Stomach (tissue), 9 donors: ENCODE data around the gene SEPTIN1. TPM values are rescaled to one million over a fixed set of nuclear protein-coding genes. Genes with fewer than 3 reads are reported as not detected.
A peak's percentile ranks its signal among the peaks of the same experiment; 100 is the strongest.

Experiments
- DNase-seq, 2 donors: peaks; one replicate each; pipeline versions ENCODE4 v3.0.0 to v3.0.0-alpha.2; 2013 to 2019
- H3K27ac ChIP-seq, 5 donors: fragments of 200-600 bp in 4 of 5; sonication (generic) in 4 of 5; one replicate each; pipeline ENCODE4 v1.5.1; 2013 to 2019; ENCODE audit warnings: mild to moderate bottlenecking in 1 of 5, moderate library complexity in 1 of 5
- H3K27me3 ChIP-seq, 3 donors: fragments of 200-600 bp; sonication (generic); one replicate each; pipeline ENCODE4 v1.5.1; 2017 to 2019; ENCODE audit warnings: mixed run types in 1 of 3
- H3K36me3 ChIP-seq, 4 donors: fragments of 200-600 bp; sonication (generic); 1 replicate in 3 of 4; 2 replicates in 1 of 4; pipeline ENCODE4 v1.5.1; 2016 to 2019
- H3K4me1 ChIP-seq, 4 donors: fragments of 200-600 bp; sonication (generic); one replicate each; pipeline ENCODE4 v1.5.1; 2016 to 2019
- H3K4me3 ChIP-seq, 4 donors: fragments of 200-600 bp; sonication (generic) in 3 of 4; one replicate each; pipeline ENCODE4 v1.5.1; 2016 to 2019; ENCODE audit warnings: mild to moderate bottlenecking in 1 of 4
- H3K9me3 ChIP-seq, 4 donors: fragments of 200-600 bp; sonication (generic); one replicate each; pipeline ENCODE4 v1.5.1; 2016 to 2019
- CTCF ChIP-seq, 7 experiments: fragments of 450-650 bp in 4 of 7; fragments of 200-600 bp in 3 of 7; sonication (generic) in 3 of 7; IDR thresholded peaks; one replicate each; pipeline ENCODE4 v1.5.1; 2016 to 2019; ENCODE audit warnings: antibody characterized with exemption in 7 of 7, control low read depth in 2 of 7, mild to moderate bottlenecking in 1 of 7
- EP300 ChIP-seq: sonication (generic); formaldehyde crosslinking; IDR thresholded peaks from one replicate; pipeline ENCODE4 v1.6.1; 2017; ENCODE audit warnings: antibody characterized with exemption
- POLR2A ChIP-seq, 4 donors: fragments of 450-650 bp; IDR thresholded peaks; one replicate each; pipeline ENCODE4 v1.6.1; 2016; ENCODE audit warnings: antibody characterized with exemption in 4 of 4, control low read depth in 2 of 4, mild to moderate bottlenecking in 1 of 4, moderate library complexity in 1 of 4
- POLR2AphosphoS5 ChIP-seq, 3 donors: sonication (generic); formaldehyde crosslinking; IDR thresholded peaks; one replicate each; pipeline ENCODE4 v1.6.1; 2016; ENCODE audit warnings: antibody characterized with exemption in 3 of 3
- WGBS, 5 donors: extraction: QIAGEN DNeasy Blood & Tissue Kit in 3 of 5; methylation state at CpG; one replicate each; pipeline versions ENCODE4 v1.1.5 to v1.1.7; 2013 to 2018; 5-methylcytosine and 5-hydroxymethylcytosine counted together
- intact Hi-C: fragments of 100-400 bp; cut with DNase I; formaldehyde crosslinking; loops from one replicate; pipeline ENCODE4 v1.15.1; 2023; ENCODE audit warnings: low total_unique reads
- polyA plus RNA-seq, 3 donors: library from polyadenylated mRNA; stranded (reverse); fragments of 200-250 nt; gene quantifications; one replicate each; pipeline ENCODE4 v1.2.3, GENCODE V29; 2013
- total RNA-seq, 5 donors: library from RNA; depleted of rRNA; stranded (reverse); fragments of >200 nt; gene quantifications; one replicate each; pipeline versions ENCODE4 v1.1.0 to v1.2.3, GENCODE V29; 2014 to 2016
- donor health status: healthy with polysubstance abuse.
- donor health status: Bipolar disorder and iron deficiency.
- donor health status: healthy.

The SEPTIN1 gene
- total and polyA plus RNA-seq, 8 donors: 0.72 to 10.5 (median 5.3) TPM; not detected in 1

GRCh38 chr16:30356401-30357084, 25.8 kb downstream of the SEPTIN1 start:
- H3K4me3 ChIP-seq: peak overlapping the region; percentile 82 to 92 (median 88)
- intact Hi-C loops: no loop called here
- peak overlapping the region; percentile 95 to 98 (median 97) for H3K27ac ChIP-seq
- peaks cover 44 to 71% (median 69%) of the 10 kb centered on the region in 4 donors for H3K36me3 ChIP-seq
- H3K27me3 ChIP-seq: no peaks in the 10 kb centered on the region
- DNase-seq: peak in 1 of 2 donors; percentile 34
- 39 to 64% (median 49%) methylated on average over 8 to 12 of the region's 12 CpGs for WGBS, 5 donors
- no peaks in the 10 kb centered on the region for H3K9me3 ChIP-seq
- H3K4me1 ChIP-seq: peaks cover 48 to 60% (median 53%) of the 10 kb centered on the region in 4 donors
- no peak for TF ChIP-seq EP300

GRCh38 chr16:30355954-30356308, 26.4 kb downstream of the SEPTIN1 start:
- Histone ChIP-seq H3K4me1 (peaks cover 49 to 66% (median 57%) of the 10 kb centered on the region in 4 donors), H3K27ac (peak overlapping the region; percentile 95 to 98 (median 97)), H3K36me3 (peaks cover 45 to 71% (median 70%) of the 10 kb centered on the region in 4 donors), H3K4me3 (peak overlapping the region; percentile 82 to 92 (median 88)), H3K9me3 (no peaks in the 10 kb centered on the region), H3K27me3 (no peaks in the 10 kb centered on the region)
- no peak for TF ChIP-seq POLR2A (IDR thresholded peaks at IDR 0.05)
- TF ChIP-seq POLR2AphosphoS5 (IDR thresholded peaks at IDR 0.05): no peak
- TF ChIP-seq CTCF (IDR thresholded peaks at IDR 0.05): no peak
- no peak for TF ChIP-seq EP300
- WGBS, 5 donors: 32 to 55% (median 41%) methylated on average over 5 to 7 of the region's 7 CpGs
- intact Hi-C loops: no loop called here
- no peak for DNase-seq

- intact Hi-C loops: no loop called here
- H3K27ac ChIP-seq: peak within 1 kb of the TSS; percentile 95 to 98 (median 97)
- H3K9me3 ChIP-seq: no peaks in the 10 kb centered on the region
- TF ChIP-seq POLR2AphosphoS5 (IDR thresholded peaks at IDR 0.05) (peak; percentile 85 to 98 (median 89)), EP300 (no peak)
- peaks cover 49 to 72% (median 59%) of the 10 kb centered on the region in 4 donors for H3K4me1 ChIP-seq
- H3K27me3 ChIP-seq: no peaks in the 10 kb centered on the region
- peak; percentile 96 to 99 for DNase-seq
- 0 to 1% (median 0%) methylated on average over 35 to 45 of the region's 45 CpGs for WGBS, 5 donors
- peak within 1 kb of the TSS; percentile 82 to 92 (median 88) for H3K4me3 ChIP-seq
- peaks cover 50 to 71% (median 70%) of the 10 kb centered on the region in 4 donors for H3K36me3 ChIP-seq
These were observed 27.0 kb downstream of the SEPTIN1 start, which contains the start of gene CD2BP2 for GRCh38 chr16:30355144-30355953. Gene CD2BP2, minus strand, starts transcription at chr16:30355308. Its CDS starts 627 bp downstream, at chr16:30354681.

- 0 to 2% (median 1%) methylated on average over 12 to 36 of the region's 36 CpGs for WGBS, 5 donors
- Histone ChIP-seq H3K27me3 (no peaks in the 10 kb centered on the region), H3K4me3 (peak overlapping the region; percentile 82 to 92 (median 88)), H3K4me1 (peaks cover 49 to 75% (median 59%) of the 10 kb centered on the region in 4 donors), H3K27ac (peak overlapping the region; percentile 95 to 98 (median 97)), H3K9me3 (no peaks in the 10 kb centered on the region), H3K36me3 (peaks cover 48 to 70% (median 68%) of the 10 kb centered on the region in 4 donors)
- intact Hi-C loops: no loop called here
- no peak for DNase-seq
- no peak for TF ChIP-seq POLR2A (IDR thresholded peaks at IDR 0.05)
- no peak for TF ChIP-seq EP300
- TF ChIP-seq POLR2AphosphoS5 (IDR thresholded peaks at IDR 0.05): no peak
- TF ChIP-seq CTCF (IDR thresholded peaks at IDR 0.05): no peak
These were observed 27.8 kb downstream of the SEPTIN1 start for GRCh38 chr16:30354423-30355143.
